Thymus (tissue), 11 donors: ENCODE data around the gene EGLN2. TPM values are rescaled to one million over a fixed set of nuclear protein-coding genes. Genes with fewer than 3 reads are reported as not detected.
A peak's percentile ranks its signal among the peaks of the same experiment; 100 is the strongest.
"Not testable (repeated sequence)": the region's sequence is repeated elsewhere in the genome, so short reads cannot be mapped to it uniquely, and the experiment has no call there.

ENCODE experiments used
- DNase-seq, 9 donors: peaks; one replicate each; pipeline ENCODE4 v3.0.0-alpha.2; 2013; ENCODE audit warnings: low spot score in 9 of 9, low read depth in 6 of 9, missing footprints in 1 of 9
- H3K27ac ChIP-seq, 2 donors: one replicate each; pipeline ENCODE4 v1.5.1; 2013; ENCODE audit warnings: control low read depth in 1 of 2, low read depth in 1 of 2, low read length in 1 of 2, mild to moderate bottlenecking in 1 of 2, moderate library complexity in 1 of 2
- H3K27me3 ChIP-seq, 2 donors: one replicate each; pipeline ENCODE4 v1.5.1; 2013; ENCODE audit warnings: low read length in 1 of 2; ENCODE audit not compliant: control insufficient read depth in 2 of 2, insufficient read depth in 1 of 2
- H3K36me3 ChIP-seq, 2 donors: one replicate each; pipeline ENCODE4 v1.5.1; 2013; ENCODE audit warnings: low read length in 1 of 2, mild to moderate bottlenecking in 1 of 2, moderate library complexity in 1 of 2; ENCODE audit not compliant: control insufficient read depth in 2 of 2, insufficient read depth in 2 of 2
- H3K4me1 ChIP-seq, 2 donors: one replicate each; pipeline ENCODE4 v1.5.1; 2013; ENCODE audit warnings: low read length in 2 of 2; ENCODE audit not compliant: control insufficient read depth in 2 of 2, insufficient read depth in 2 of 2
- H3K4me3 ChIP-seq, 2 donors: one replicate each; pipeline ENCODE4 v1.5.1; 2013; ENCODE audit warnings: low read length in 2 of 2, control low read depth in 1 of 2, mild to moderate bottlenecking in 1 of 2
- H3K9me3 ChIP-seq, 2 donors: one replicate each; pipeline ENCODE4 v1.5.1; 2013; ENCODE audit warnings: low read length in 1 of 2, mild to moderate bottlenecking in 1 of 2; ENCODE audit not compliant: control insufficient read depth in 2 of 2, insufficient read depth in 1 of 2
- WGBS: extraction: QIAGEN DNeasy Blood & Tissue Kit; methylation state at CpG from one replicate; pipeline ENCODE4 v1.1.7; 2013; 5-methylcytosine and 5-hydroxymethylcytosine counted together
- polyA plus RNA-seq: library from polyadenylated mRNA; stranded (reverse); fragments of 200-250 nt; gene quantifications from one replicate; pipeline ENCODE4 v1.2.3, GENCODE V29; 2013
- total RNA-seq: library from RNA; stranded (reverse); fragments of 120-200 nt; gene quantifications from one replicate; pipeline ENCODE4 v1.2.4, GENCODE V29; 2013
- donor health status: healthy.

The EGLN2 gene
- total and polyA plus RNA-seq, 2 donors, result 80.0 to 90.3 TPM

DNA sequence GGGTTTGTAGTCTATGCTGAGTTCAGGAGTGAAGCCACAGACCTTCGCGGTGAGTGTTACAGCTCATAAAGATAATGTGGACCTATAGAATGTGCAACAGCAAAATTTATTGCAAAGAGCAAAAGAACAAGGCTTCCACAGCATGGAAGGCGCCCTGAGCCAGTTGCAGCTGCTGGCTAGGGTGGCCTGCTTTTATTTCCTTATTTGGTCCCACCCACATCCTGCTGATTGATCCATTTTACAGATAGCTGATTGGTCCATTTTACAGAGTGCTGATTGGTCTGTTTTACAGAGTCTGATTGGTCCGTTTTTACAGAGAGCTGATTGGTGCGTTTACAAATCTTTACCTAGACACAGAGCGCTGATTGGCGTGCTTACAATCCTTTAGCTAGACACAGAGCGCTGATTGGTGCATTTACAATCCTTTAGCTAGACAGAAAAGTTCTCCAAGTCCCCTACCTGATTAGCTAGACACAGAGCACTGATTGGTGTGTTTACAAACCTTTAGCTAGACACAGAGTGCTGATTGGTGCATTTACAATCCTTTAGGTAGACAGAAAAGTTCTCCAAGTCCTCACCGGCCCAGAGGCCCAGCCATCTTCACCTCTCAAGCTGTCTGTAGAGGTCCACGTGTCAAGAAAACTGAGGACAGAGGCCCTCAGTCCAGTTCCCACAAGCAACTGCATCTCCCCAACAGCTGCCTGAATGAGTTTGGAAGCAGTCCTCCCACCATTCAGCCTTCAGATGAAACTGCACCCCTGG, 27.7 kb upstream of the EGLN2 start:
- peaks cover under 1 to 15% of the 10 kb centered on the region in 2 donors for H3K36me3 ChIP-seq
- not testable (repeated sequence) for H3K27ac ChIP-seq, H3K27me3 ChIP-seq, H3K4me3 ChIP-seq, DNase-seq, H3K9me3 ChIP-seq, H3K4me1 ChIP-seq
- 97% methylated on average over 10 of the region's 10 CpGs for WGBS

DNA sequence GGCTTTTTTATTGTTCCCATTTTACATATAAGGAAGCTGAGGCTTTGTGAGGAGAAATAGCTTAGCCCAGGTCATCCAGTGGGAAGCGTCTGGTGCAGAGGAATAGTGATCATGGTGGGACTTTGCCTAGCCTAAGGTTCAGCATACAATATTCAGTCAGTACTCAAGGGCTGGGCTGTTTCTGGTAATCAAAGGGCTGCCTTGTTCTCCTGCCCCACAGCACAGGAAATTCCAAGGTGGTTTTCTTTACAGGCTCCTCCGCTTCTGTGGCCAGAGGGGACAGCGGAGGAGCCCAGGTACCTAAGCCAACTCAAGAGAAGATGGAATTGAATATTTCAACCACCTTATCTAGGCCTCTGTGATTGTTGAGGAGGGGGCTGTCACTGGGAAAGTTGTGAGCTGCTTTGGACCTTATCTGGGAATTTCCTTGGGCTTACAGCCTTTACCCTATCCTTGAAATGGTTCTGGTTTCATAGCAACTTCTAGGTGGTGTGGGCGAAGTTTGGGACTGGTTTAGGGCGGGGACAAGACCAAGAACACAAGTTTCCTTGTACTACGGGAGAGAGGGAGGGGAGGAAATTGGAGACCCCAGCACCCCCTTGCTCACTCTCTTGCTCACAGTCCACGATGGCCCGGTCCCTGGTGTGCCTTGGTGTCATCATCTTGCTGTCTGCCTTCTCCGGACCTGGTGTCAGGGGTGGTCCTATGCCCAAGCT, 23.9 kb upstream of the EGLN2 start, which contains the start of gene MIA:
Gene MIA (plus strand): TSS at position 606 of the 716 bp plus-strand sequence. CDS start 22 bp downstream, at position 628.
- Histone ChIP-seq H3K27me3 (no peaks in the 10 kb centered on the region), H3K4me3 (no peak within 1 kb of the TSS), H3K27ac (no peak within 1 kb of the TSS), H3K4me1 (peaks cover 12 to 25% of the 10 kb centered on the region in 2 donors), H3K36me3 (peaks cover under 1 to 2% of the 10 kb centered on the region in 2 donors), H3K9me3 (peaks cover 0 to 4% of the 10 kb centered on the region in 2 donors)
- 90% methylated on average over 9 of the region's 9 CpGs for WGBS
- no peak for DNase-seq

DNA sequence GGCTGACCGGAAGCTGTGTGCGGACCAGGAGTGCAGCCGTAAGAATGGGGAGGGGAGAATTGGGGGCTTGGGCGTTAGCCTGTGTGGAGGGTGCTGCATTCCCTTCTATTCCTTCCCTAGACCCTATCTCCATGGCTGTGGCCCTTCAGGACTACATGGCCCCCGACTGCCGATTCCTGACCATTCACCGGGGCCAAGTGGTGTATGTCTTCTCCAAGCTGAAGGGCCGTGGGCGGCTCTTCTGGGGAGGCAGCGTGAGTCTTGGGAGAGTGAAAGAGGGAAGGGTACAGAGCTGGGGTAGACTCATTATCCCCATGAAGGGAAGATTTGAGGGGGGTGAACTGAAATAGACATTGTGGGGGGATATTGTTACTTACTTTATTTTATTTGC, 23.4 kb upstream of the EGLN2 start:
- Histone ChIP-seq H3K9me3 (peaks cover 0 to 4% of the 10 kb centered on the region in 2 donors), H3K27me3 (no peaks in the 10 kb centered on the region), H3K36me3 (peaks cover 3 to 4% of the 10 kb centered on the region in 2 donors), H3K27ac (no peak overlapping the region), H3K4me3 (no peak overlapping the region), H3K4me1 (peaks cover 12 to 25% of the 10 kb centered on the region in 2 donors)
- no peak for DNase-seq
- 97% methylated on average over 10 of the region's 10 CpGs for WGBS

DNA sequence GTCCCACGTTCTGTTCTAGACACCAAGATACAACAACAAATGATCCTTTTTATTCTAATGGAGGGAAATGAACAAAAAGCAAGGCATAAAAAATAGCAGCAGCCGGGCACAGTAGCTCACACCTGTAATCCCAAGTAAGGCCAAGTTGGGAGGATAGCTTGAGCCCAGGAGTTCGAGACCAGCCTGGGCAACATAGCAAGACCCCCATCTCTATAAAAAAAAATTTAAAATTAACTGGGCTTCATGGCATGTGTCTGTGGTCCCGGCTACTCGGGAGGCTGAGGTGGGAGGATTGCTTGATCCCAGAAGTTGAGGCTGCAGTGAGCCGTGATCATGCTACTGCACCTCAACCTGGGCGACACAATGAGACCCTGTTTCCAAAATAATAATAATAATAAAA, 22.6 kb upstream of the EGLN2 start:
- Histone ChIP-seq H3K36me3 (peaks cover 4 to 6% of the 10 kb centered on the region in 2 donors), H3K4me3 (no peak overlapping the region), H3K27me3 (no peaks in the 10 kb centered on the region), H3K4me1 (peaks cover 12 to 25% of the 10 kb centered on the region in 2 donors), H3K9me3 (peaks cover 0 to 4% of the 10 kb centered on the region in 2 donors), H3K27ac (peak overlapping the region in 1 of 2 donors; percentile 100)
- DNase-seq, result no peak
- 84% methylated on average over 7 of the region's 7 CpGs for WGBS

DNA sequence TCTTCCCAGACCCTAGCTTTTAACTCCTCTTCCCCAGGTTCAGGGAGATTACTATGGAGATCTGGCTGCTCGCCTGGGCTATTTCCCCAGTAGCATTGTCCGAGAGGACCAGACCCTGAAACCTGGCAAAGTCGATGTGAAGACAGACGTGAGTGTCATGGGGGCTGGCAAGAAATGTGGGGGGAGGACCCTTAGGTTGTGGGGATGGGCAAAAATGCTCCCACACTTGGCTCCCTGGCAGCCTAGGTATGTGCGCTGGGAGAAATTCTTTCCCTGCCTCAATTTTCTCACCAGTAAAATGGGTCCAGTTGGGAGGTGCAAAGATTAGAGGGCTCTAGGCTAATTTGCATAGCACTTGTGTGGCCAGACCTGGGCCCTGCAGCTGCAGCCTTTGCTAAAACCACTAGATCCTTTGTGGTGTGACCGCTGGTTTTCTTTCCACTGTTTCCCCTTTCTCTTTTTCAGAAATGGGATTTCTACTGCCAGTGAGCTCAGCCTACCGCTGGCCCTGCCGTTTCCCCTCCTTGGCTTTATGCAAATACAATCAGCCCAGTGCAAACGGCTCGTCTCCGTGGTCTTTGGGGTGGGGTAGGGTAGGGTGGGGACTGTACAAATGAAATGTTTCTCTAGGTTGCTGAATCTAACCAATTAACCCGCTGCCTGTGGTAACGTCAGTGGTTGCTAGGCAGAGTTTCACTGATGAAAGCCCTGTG, 21.9 kb upstream of the EGLN2 start:
- peak; percentile 85 to 98 (median 96) for DNase-seq
- Histone ChIP-seq H3K4me1 (peaks cover 12 to 25% of the 10 kb centered on the region in 2 donors), H3K9me3 (no peaks in the 10 kb centered on the region), H3K27me3 (no peaks in the 10 kb centered on the region), H3K36me3 (peaks cover 4 to 9% of the 10 kb centered on the region in 2 donors), H3K27ac (peak overlapping the region; percentile 99 to 100), H3K4me3 (peak overlapping the region; percentile 64 to 97)
- WGBS, result 10% methylated on average over 13 of the region's 13 CpGs

DNA sequence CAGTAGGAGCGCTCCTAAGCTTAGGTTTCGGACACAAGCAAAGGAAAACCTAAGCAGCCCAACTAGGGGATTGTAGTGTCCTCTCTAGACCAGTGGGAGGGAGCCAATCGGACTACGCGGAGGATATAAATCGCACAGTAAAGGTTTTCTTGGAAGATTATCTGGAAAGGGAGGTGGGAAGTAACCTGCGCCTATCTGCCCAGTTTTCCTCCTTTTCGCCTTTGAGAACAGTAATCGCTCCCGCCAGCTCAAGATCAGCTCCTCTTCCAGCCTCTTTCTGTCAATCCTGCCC, 21.4 kb upstream of the EGLN2 start:
- H3K4me1 ChIP-seq, result peaks cover 12 to 25% of the 10 kb centered on the region in 2 donors
- peak overlapping the region; percentile 99 to 100 for H3K27ac ChIP-seq
- H3K9me3 ChIP-seq, result no peaks in the 10 kb centered on the region
- H3K36me3 ChIP-seq, result peaks cover 4 to 13% of the 10 kb centered on the region in 2 donors
- no peak for DNase-seq
- peak overlapping the region; percentile 64 to 97 for H3K4me3 ChIP-seq
- no peaks in the 10 kb centered on the region for H3K27me3 ChIP-seq
- WGBS, result under 1% methylated on average over 10 of the region's 10 CpGs

DNA sequence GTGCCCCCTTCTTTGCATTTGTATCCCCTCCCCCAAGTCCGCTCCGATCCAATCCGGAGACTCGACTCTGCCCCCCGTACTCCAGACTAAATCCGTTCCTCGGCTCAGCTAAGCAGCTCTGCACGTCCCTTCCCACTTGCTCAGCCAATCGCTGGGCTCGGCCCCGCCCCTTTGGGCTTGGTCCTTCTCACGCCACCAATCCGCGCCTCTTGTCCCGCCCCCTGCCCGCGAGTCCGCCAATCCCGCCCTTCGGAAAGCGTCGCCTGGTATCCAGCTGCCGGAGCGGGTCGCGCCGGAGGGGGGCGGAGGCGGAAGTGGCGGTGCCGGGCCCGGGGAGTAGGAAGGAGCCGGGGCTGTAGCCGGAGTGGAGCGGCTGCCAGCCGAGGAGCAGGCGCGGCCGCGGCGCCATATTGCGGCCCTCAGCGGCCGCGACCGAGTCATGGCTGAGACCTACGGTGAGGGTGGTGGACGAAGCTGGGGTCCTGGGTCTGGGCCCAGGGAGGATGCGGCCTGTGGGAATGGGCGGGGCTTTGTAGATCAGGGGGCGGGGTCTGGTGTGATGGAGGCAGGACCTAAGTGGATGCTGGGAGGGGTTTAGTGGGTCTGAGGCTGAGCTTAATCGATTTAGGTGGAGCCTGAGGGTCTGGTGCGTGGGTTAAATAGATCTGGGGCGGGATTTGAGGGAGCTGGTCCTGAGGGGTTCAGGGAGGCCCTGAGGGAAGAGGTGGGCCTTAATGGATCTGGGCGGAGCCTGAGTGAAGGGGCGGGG, 20.9 kb upstream of the EGLN2 start, which contains the start of gene RAB4B:
Gene RAB4B (plus strand): TSS at position 311 of the 769 bp plus-strand sequence. CDS start 129 bp downstream, at position 440.
- WGBS, result under 1% methylated on average over 56 of the region's 56 CpGs
- Histone ChIP-seq H3K36me3 (peaks cover 4 to 13% of the 10 kb centered on the region in 2 donors), H3K4me1 (peaks cover 12 to 25% of the 10 kb centered on the region in 2 donors), H3K4me3 (peak within 1 kb of the TSS; percentile 64 to 97), H3K9me3 (no peaks in the 10 kb centered on the region), H3K27ac (peak within 1 kb of the TSS; percentile 99 to 100), H3K27me3 (no peaks in the 10 kb centered on the region)
- peak; percentile 98 to 100 (median 100) for DNase-seq

DNA sequence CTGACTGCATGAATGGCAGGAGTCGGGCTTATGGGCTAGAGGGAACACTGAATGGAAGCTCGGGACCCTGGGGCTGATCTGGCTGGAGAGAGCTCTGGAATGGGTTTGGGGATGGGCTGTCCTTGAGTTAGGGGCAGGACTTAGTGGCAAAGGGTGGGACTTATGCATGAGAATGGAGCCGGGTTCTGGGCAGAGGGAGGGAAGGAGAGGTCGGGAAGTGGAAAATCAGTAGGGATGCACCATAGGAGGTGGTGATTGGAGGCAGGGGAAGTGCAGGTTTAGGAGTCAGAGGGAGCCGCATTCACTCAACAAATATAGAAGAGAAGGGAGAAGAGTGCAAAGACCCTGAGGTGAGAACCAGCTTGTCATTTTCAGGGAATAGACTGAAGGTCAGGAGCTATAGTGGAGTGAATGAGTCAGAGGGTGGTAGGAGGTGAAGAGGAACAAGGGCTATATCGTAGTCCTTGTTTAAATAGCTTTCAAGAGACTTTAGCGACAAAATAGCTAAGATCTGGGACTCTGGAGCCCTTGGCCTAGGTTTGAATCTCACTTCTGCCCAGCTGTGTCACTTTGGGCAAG, 20.2 kb upstream of the EGLN2 start:
- WGBS, result 22% methylated on average over 7 of the region's 7 CpGs
- Histone ChIP-seq H3K9me3 (no peaks in the 10 kb centered on the region), H3K27me3 (no peaks in the 10 kb centered on the region), H3K27ac (peak overlapping the region; percentile 99 to 100), H3K4me3 (peak overlapping the region; percentile 64 to 97), H3K4me1 (peaks cover 12 to 25% of the 10 kb centered on the region in 2 donors), H3K36me3 (peaks cover 5 to 13% of the 10 kb centered on the region in 2 donors)
- DNase-seq, result no peak
